Endothelial cell of umbilical vein (primary cell): ENCODE measurements around the gene GOLGA1. TPM values are rescaled to one million over a fixed set of nuclear protein-coding genes. Genes with fewer than 3 reads are reported as not detected.
A peak's percentile ranks its signal among the peaks of the same experiment; 100 is the strongest.

ENCODE experiments used
- BruUV-seq: library from RNA; stranded (reverse); fragments of 400-500 nt; replicated peaks from 2 replicates; lab custom pipeline; 2021; lab: Mats Ljungman, UMichigan
- CTCF ChIA-PET: fragments of 300-600, 350-600 bp; sonication (Branson Sonifier 250); formaldehyde crosslinking; loops from one replicate; lab custom pipeline; 2021; ENCODE audit warnings: antibody characterized with exemption, inconsistent platforms; lab: Charles Lee
- POLR2A ChIA-PET: fragments of 300-600, 350-600 bp; sonication (Branson Sonifier 250); formaldehyde crosslinking; loops from one replicate; lab custom pipeline; 2021; ENCODE audit warnings: antibody characterized with exemption, inconsistent platforms; lab: Charles Lee
- DNase-seq: peaks from one replicate; pipeline ENCODE4 v3.0.0-alpha.2; 2011; ENCODE audit warnings: low read depth, low spot score
- FAIRE-seq: peaks from 2 replicates; lab custom pipeline; 2011; peaks lifted over from hg19 to GRCh38; lab: Jason Lieb, UNC
- H2AFZ ChIP-seq: 2 replicates; pipeline ENCODE4 v1.6.0; 2012; ENCODE audit warnings: low read depth, low read length, control low read depth, inconsistent platforms
- H3K27ac ChIP-seq: 2 replicates; pipeline ENCODE4 v1.5.1; 2011; ENCODE audit warnings: low read depth, mild to moderate bottlenecking, control low read depth, low read length, moderate library complexity; ENCODE audit not compliant: insufficient read depth
- H3K27me3 ChIP-seq, 2 experiments: 2 replicates each; pipeline versions ENCODE4 v1.6.0 to v1.6.1; 2011; ENCODE audit warnings: low read length in 2 of 2, mixed read lengths in 1 of 2; ENCODE audit not compliant: control insufficient read depth in 2 of 2, insufficient read depth in 2 of 2
- H3K36me3 ChIP-seq, 2 experiments: 2 replicates in 1 of 2; 3 replicates in 1 of 2; pipeline ENCODE4 v1.5.1; 2011; ENCODE audit warnings: low read length in 2 of 2, mild to moderate bottlenecking in 1 of 2, moderate library complexity in 1 of 2; ENCODE audit not compliant: control insufficient read depth in 2 of 2, insufficient read depth in 2 of 2; ENCODE audit errors: extremely low read depth in 1 of 2
- H3K4me1 ChIP-seq: 3 replicates; pipeline ENCODE4 v1.5.1; 2011; ENCODE audit warnings: mild to moderate bottlenecking, low read length; ENCODE audit not compliant: control insufficient read depth, insufficient read depth; ENCODE audit errors: extremely low read depth
- H3K4me2 ChIP-seq: 2 replicates; pipeline ENCODE4 v1.6.1; 2011; ENCODE audit warnings: low read length, control low read depth, mixed read lengths; ENCODE audit not compliant: insufficient read depth
- H3K4me3 ChIP-seq, 3 experiments: fragments of 200-600 bp in 1 of 3; sonication (generic), shearing (Covaris generic) in 1 of 3; replicated peaks in 1 of 3; 2 replicates each; pipeline ENCODE4 v1.5.1; 2011 to 2016; ENCODE audit warnings: control low read depth in 3 of 3, low read length in 3 of 3, mild to moderate bottlenecking in 2 of 3, inconsistent platforms in 1 of 3, low read depth in 1 of 3, moderate library complexity in 1 of 3; ENCODE audit not compliant: insufficient read depth in 1 of 3
- H3K79me2 ChIP-seq: 2 replicates; pipeline ENCODE4 v1.6.0; 2012; ENCODE audit warnings: low read length, inconsistent platforms; ENCODE audit not compliant: control insufficient read depth, insufficient read depth
- H3K9ac ChIP-seq: replicated peaks from 2 replicates; pipeline ENCODE3; 2011; ENCODE audit warnings: low read length, control low read depth; ENCODE audit not compliant: insufficient read depth; ENCODE audit errors: extremely low read depth
- H3K9me1 ChIP-seq: replicated peaks from 3 replicates; pipeline ENCODE4 v1.6.0; 2011; ENCODE audit warnings: mild to moderate bottlenecking, low read length; ENCODE audit not compliant: control insufficient read depth, insufficient read depth; ENCODE audit errors: extremely low read depth
- H3K9me3 ChIP-seq: replicated peaks from 2 replicates; pipeline ENCODE4 v1.5.1; 2012; ENCODE audit warnings: low read length, inconsistent platforms; ENCODE audit not compliant: control insufficient read depth, insufficient read depth
- H4K20me1 ChIP-seq: replicated peaks from 2 replicates; pipeline ENCODE3; 2011; ENCODE audit warnings: mild to moderate bottlenecking, low read length; ENCODE audit not compliant: control insufficient read depth, insufficient read depth; ENCODE audit errors: extremely low read depth
- CTCF ChIP-seq, 2 donors: IDR thresholded peaks; 1 replicate in 1 of 2; 2 replicates in 1 of 2; pipeline ENCODE4 v1.5.1; 2011; ENCODE audit warnings: low read length in 2 of 2, mild to moderate bottlenecking in 2 of 2, moderate library complexity in 2 of 2, control low read depth in 1 of 2, inconsistent platforms in 1 of 2, low read depth in 1 of 2; ENCODE audit not compliant: insufficient read depth in 1 of 2; ENCODE audit errors: extremely low read depth in 1 of 2
- JUN ChIP-seq: IDR thresholded peaks from 2 replicates; pipeline ENCODE4 v1.6.1; 2011; ENCODE audit warnings: borderline replicate concordance, low read depth; ENCODE audit not compliant: insufficient read length, insufficient read depth
- dilution Hi-C: fragments of 300-500 bp; cut with MboI; formaldehyde crosslinking; loops from one replicate; pipeline ENCODE4 v1.15.0; 2019; ENCODE audit warnings: low sequenced_read_pairs; ENCODE audit not compliant: extremely low pct_ligation_motif_present
- intact Hi-C: fragments of 100-400 bp; cut with micrococcal nuclease; formaldehyde crosslinking; loops from one replicate; pipeline ENCODE4 v1.10.0; 2022
- polyA plus RNA-seq, 4 experiments: library from polyadenylated mRNA; depleted of rRNA in 3 of 4; stranded (reverse) in 3 of 4; unstranded in 1 of 4; fragments of >200 nt; gene quantifications; 2 replicates each; pipeline versions ENCODE4 v1.2.1 to v1.2.3, GENCODE V29; 2011 to 2012; ENCODE audit warnings: missing spikeins in 1 of 4
- total RNA-seq: library from RNA; stranded (reverse); gene quantifications from 2 replicates; pipeline ENCODE4 v1.2.3, GENCODE V29; 2021
- TF ChIP-seq, protein P1 (sequence below): IDR thresholded peaks from 2 replicates; pipeline ENCODE4 v1.6.1; 2011; ENCODE audit not compliant: insufficient read depth, insufficient read length

The GOLGA1 gene
- total and polyA plus RNA-seq, 2 donors (not counting 3 experiments of a cell fraction or from before 2014, with no cell fraction given) = 13.1 to 19.9 TPM

DNA sequence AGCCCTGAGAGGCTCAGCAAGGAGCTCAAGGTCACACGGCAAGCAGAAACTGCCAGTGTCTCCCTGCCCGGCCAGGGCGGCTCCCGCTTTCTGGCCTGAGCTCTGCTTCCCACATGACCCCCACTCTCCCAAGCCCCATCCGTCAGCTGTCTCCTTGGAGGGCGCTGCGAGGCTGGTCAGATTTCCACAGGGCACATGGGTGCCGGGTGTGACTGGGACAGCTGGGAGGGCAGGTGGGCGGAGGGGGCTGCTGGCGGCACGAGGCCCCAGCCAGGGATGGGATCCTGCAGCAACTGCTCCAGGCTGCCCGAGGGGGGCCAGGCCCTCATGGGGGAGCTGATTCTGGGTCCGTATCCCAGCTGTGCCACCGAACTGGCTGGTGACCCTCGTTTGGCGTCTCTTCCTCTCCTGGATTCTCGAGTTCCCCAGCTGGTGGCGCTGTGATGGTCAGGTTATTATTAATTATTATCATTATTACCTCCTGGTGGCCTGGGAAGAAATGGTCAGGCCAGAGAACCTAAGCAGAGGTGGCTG, 100.5 kb downstream of the GOLGA1 start:
- no peak overlapping the region for H3K4me2 ChIP-seq
- no peak overlapping the region for H2AFZ ChIP-seq
- no peaks in the 10 kb centered on the region for H3K27me3 ChIP-seq
- no peaks in the 10 kb centered on the region for H4K20me1 ChIP-seq
- H3K36me3 ChIP-seq = no peaks in the 10 kb centered on the region
- H3K4me1 ChIP-seq = peaks cover 2% of the 10 kb centered on the region
- H3K9me1 ChIP-seq = no peaks in the 10 kb centered on the region
- dilution Hi-C loops = no loop called here
- no TSS peak for BruUV-seq
- CTCF ChIA-PET = interaction anchor here (0.6 to 11.5 kb wide), 19 partner anchors 8 to 302 kb away, joined by 3 to 173 read pairs (median 4); partner anchors contain the start of genes ARPC5L, NR6A1, OLFML2A and RPL35
- FAIRE-seq (no peak), DNase-seq (no peak)
- no peak overlapping the region for H3K4me3 ChIP-seq
- peak; percentile 47 to 54 for TF ChIP-seq CTCF (IDR thresholded peaks at IDR 0.05; ENCODE audit: extremely low read depth in 1 of 2, insufficient read depth in 1 of 2, low read depth in 1 of 2, low read length in 2 of 2)
- TF ChIP-seq, protein P1, sequence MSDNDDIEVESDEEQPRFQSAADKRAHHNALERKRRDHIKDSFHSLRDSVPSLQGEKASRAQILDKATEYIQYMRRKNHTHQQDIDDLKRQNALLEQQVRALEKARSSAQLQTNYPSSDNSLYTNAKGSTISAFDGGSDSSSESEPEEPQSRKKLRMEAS = no peak
- no peak overlapping the region for H3K9ac ChIP-seq
- intact Hi-C loops = no loop called here
- H3K79me2 ChIP-seq = no peaks in the 10 kb centered on the region
- no peak overlapping the region for H3K27ac ChIP-seq
- POLR2A ChIA-PET = no interaction called here
- H3K9me3 ChIP-seq = no peaks in the 10 kb centered on the region

DNA sequence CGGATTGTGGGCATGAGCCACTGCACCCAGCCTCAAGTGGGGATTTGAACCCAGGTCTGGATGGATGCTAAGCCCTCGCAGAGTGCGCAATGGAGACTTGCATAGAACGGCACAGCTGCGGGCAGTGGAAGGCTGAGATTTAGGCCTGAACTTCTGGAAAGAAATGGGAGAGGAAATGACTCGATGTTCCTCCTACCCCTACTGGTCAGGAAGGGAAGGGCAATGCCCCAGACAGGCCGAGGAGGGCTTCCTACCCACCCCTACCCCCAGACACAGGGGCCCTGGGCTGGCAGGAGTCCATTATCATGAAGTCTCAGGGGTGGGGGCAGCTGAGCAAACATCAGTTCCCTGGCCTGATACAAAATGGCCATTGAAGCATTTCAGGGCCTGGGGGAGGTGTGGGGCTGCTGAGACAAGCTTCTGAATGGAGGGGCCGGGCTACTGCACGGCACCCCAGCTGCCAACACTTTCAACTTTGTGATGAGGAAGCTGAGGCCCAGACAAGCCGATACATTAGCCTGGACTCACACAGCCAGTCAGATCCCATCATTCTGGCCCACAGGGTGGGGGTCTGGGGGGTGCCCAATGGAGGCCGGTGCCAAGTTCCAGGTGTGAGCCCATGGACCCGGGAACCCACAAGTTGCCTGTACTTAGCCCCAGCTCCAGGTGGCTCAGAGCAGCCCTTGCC, 101.1 kb downstream of the GOLGA1 start:
- dilution Hi-C loops = no loop called here
- no peak overlapping the region for H3K27ac ChIP-seq
- no peak overlapping the region for H3K9ac ChIP-seq
- H4K20me1 ChIP-seq = no peaks in the 10 kb centered on the region
- H3K36me3 ChIP-seq = no peaks in the 10 kb centered on the region
- DNase-seq = peak; percentile 62
- H2AFZ ChIP-seq = peak overlapping the region; percentile 67
- H3K9me3 ChIP-seq = no peaks in the 10 kb centered on the region
- H3K4me1 ChIP-seq = peaks cover 6% of the 10 kb centered on the region
- POLR2A ChIA-PET = no interaction called here
- peak; percentile 41 to 73 for TF ChIP-seq CTCF (IDR thresholded peaks at IDR 0.05; ENCODE audit: extremely low read depth in 1 of 2, insufficient read depth in 1 of 2, low read depth in 1 of 2, low read length in 2 of 2)
- TF ChIP-seq JUN = no peak
- no TSS peak for BruUV-seq
- no peak overlapping the region for H3K4me3 ChIP-seq
- no peak overlapping the region for H3K4me2 ChIP-seq
- H3K79me2 ChIP-seq = no peaks in the 10 kb centered on the region
- CTCF ChIA-PET = interaction anchor here (0.7 to 11.5 kb wide), 19 partner anchors 9 to 302 kb away, joined by 3 to 173 read pairs (median 5); partner anchors contain the start of genes ARPC5L, NR6A1, OLFML2A and RPL35
- no peaks in the 10 kb centered on the region for H3K9me1 ChIP-seq
- intact Hi-C loops = no loop called here
- peak; percentile 12 for FAIRE-seq
- no peaks in the 10 kb centered on the region for H3K27me3 ChIP-seq
